HG03521 (cell line): Measurements from ENCODE around the gene BCAS1.
"Not testable (repeated sequence)": the region's sequence is repeated elsewhere in the genome, so short reads cannot be mapped to it uniquely, and the experiment has no call there.

Experiments used
- ATAC-seq: cut with Tn5 transposase; IDR thresholded peaks from one replicate; pipeline ENCODE4 v1.9.1; 2021; ENCODE audit warnings: mild to moderate bottlenecking, moderate library complexity; ENCODE audit not compliant: unreplicated experiment

BCAS1 gene

GRCh38 chr20:54023406-54023805, 47.0 kb downstream of the BCAS1 start:
- ATAC-seq: no peak

- ATAC-seq: no peak
These were observed 48.8 kb downstream of the BCAS1 start for GRCh38 chr20:54021446-54022235.

GRCh38 chr20:54020868-54021267, 49.5 kb downstream of the BCAS1 start:
- ATAC-seq: no peak

- no peak for ATAC-seq
These were observed 50.0 kb downstream of the BCAS1 start for GRCh38 chr20:54020348-54020747.

GRCh38 chr20:54019585-54019984, 50.8 kb downstream of the BCAS1 start:
- ATAC-seq: no peak

GRCh38 chr20:54019127-54019526, 51.3 kb downstream of the BCAS1 start:
- no peak for ATAC-seq

GRCh38 chr20:54017846-54018245, 52.5 kb downstream of the BCAS1 start:
- ATAC-seq: peak; percentile 90

- ATAC-seq: no peak
These were observed 54.9 kb downstream of the BCAS1 start for GRCh38 chr20:54015496-54015895.

GRCh38 chr20:54014293-54014926, 56.0 kb downstream of the BCAS1 start:
- no peak for ATAC-seq

GRCh38 chr20:54013471-54013870, 56.9 kb downstream of the BCAS1 start:
- ATAC-seq: no peak

- no peak for ATAC-seq
These were observed 59.0 kb downstream of the BCAS1 start for GRCh38 chr20:54011346-54011745.

GRCh38 chr20:54006216-54006615, 64.2 kb downstream of the BCAS1 start:
- not testable (repeated sequence) for ATAC-seq

- ATAC-seq: no peak
These were observed 64.9 kb downstream of the BCAS1 start for GRCh38 chr20:54005524-54005923.

- peak; percentile 91 for ATAC-seq
These were observed 65.9 kb downstream of the BCAS1 start for GRCh38 chr20:54004445-54004844.

- ATAC-seq: no peak
These were observed 67.7 kb downstream of the BCAS1 start for GRCh38 chr20:54002741-54003140.

GRCh38 chr20:54002056-54002575, 68.3 kb downstream of the BCAS1 start:
- no peak for ATAC-seq

- ATAC-seq: no peak
These were observed 69.5 kb downstream of the BCAS1 start for GRCh38 chr20:54000914-54001313.

GRCh38 chr20:54000262-54000661, 70.1 kb downstream of the BCAS1 start:
- ATAC-seq: no peak

GRCh38 chr20:53999077-53999476, 71.3 kb downstream of the BCAS1 start:
- ATAC-seq: no peak

GRCh38 chr20:53996584-53997486, 73.6 kb downstream of the BCAS1 start:
- ATAC-seq: no peak

GRCh38 chr20:53995949-53996348, 74.4 kb downstream of the BCAS1 start:
- ATAC-seq: no peak
